Effector CD8-positive, alpha-beta T cell (primary cell): ENCODE data around the gene TMEM129.
A peak's percentile ranks its signal among the peaks of the same experiment; 100 is the strongest.

Experiments used
- DNase-seq: peaks from one replicate; lab custom pipeline; 2025; lab: John Stamatoyannopoulos, UW

Gene TMEM129

DNA sequence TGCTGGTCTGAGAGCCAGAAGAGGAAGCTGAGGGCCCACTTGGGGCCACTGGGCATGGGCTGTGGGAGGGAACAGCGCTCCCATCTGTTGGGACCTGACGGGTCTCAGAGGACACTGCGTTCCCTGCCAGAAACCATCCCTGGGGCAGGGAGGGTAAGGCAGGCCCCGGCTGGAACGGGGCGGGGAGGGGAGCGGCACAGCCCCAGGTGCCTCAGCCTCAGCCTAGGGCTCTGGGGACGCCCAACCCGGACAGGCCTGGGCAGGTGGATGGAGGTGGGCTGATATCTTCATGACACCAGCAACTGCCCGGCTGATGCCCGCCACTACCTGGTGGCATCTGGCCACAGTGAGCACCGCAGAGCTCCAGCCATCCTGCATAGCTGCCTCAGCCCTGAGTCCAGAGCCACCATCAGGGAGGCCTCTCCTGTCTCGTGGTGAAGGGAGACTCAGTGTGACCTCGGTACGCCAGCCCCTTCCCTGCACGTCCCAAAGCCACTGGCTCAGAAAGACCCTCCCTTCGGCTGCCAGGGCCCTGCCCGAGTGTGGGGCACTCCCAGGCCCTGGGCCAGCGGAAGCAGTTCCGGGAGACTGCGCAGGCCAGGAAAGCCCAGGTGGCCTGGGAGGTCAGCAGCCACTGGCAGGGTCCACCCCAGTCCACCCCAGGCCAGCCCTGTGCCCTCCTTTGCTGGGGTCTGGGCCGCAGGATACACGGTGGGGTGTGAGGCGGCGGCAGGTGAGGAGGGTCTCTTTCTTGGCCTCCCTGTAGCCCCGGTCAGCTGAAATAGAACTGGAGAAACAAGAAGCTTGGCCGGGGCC lies 37.4 kb upstream of the TMEM129 start:
- DNase-seq: no peak

DNA sequence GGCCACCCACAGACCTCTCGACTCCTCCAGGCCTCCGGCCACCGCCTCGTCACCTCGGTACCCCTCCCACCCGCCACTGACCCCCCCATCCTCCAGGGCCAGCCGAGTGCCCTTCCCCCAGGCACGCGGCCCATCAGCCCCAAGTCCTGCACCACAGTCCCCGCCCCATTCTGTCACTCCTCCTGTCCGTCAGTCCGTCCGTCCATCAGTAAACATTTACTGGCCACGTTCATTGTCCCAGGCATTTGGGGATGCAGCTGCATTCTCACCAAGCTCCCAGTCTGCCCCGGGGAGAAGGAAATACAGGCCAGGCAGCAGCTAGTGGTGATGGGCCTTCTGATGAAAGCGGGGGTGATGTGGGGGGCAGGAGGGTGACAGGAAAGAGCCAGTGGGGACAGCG lies 36.7 kb upstream of the TMEM129 start:
- no peak for DNase-seq

DNA sequence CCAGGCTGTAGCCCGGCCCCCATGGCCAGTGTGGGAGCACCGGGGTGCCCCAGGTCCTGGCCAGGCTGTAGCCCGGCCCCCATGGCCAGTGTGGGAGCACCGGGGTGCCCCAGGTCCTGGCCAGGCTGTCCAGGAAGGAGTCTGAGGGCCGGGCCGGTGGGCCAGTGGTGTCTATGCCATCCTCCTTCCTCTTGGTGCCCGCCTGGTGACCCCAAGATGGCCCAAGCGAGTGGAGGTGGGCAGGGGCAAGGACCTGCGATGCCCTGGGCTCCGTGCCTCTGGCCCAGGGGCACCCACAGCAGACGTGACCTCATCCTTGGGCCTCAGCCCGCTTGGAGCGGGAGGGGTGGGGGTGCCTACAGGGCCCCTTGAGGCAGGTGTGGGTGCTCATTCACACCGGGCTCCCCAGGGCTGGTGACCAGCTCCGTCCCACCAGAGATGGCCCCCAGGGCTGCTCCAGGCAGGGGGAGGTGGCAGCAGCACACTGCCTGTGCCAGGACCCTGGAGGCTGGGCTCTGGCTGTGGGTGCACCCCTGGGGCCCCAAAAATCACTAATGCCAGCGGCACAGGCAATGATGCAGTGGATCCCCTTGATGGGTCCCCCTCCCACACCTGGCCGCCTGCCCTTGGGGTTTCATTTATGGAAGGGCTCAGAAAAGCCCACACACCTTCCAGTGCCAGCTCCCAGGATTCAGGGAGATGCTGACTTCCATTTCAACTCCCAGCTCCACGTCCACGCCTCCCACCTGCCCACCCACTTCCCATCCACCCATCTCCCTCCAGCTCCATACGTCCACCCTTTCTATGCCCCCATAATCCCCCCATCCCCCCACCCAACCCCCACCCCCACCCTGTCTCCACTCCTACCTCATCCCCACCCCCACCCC lies 36.0 kb upstream of the TMEM129 start:
- DNase-seq: no peak

GRCh38 chr4:1756079-1756478 lies 35.0 kb upstream of the TMEM129 start:
- DNase-seq: no peak

DNA sequence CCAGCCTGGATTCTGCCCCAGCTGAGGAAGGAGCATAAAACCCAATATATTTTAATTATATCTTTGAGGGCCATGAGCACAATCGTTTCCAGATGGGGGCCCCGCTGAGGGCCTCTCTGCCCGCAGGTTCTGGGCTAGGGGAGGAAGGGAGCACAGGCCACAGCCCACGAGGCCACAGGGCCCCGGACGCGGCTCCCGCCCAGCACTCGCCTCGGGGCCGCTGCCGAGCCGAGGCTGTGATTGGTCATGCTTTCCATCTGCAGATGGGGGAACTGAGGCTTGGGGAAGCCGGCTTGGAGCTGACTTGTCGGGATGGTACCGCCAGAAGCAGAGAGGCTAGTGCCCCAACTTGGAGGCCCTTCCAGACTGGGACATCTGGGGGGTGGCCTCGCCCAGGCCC lies 34.2 kb upstream of the TMEM129 start:
- no peak for DNase-seq

GRCh38 chr4:1754336-1754735 lies 33.2 kb upstream of the TMEM129 start:
- no peak for DNase-seq

- DNase-seq: no peak
These were observed 32.7 kb upstream of the TMEM129 start for GRCh38 chr4:1753697-1754311.

DNA sequence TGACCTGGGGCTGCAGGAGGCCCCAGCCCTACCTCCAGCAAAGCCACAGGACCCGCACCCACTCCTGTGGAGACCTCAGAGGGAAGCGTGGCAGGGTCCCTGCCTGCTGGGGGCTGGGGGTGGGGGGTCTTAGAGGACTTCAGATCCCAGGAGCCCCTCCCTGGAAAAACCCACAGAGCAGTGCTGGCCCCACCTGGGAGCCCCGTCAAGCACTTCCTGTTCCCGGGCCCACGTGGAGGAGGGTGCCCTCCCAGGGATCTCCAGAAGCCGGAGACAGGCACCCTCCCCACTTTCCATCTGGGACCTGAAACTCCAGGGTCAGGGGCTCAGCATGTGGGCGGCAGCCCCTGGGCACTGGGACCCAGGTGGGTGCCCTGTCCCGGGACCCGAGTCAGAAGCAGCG lies 32.2 kb upstream of the TMEM129 start:
- no peak for DNase-seq

DNA sequence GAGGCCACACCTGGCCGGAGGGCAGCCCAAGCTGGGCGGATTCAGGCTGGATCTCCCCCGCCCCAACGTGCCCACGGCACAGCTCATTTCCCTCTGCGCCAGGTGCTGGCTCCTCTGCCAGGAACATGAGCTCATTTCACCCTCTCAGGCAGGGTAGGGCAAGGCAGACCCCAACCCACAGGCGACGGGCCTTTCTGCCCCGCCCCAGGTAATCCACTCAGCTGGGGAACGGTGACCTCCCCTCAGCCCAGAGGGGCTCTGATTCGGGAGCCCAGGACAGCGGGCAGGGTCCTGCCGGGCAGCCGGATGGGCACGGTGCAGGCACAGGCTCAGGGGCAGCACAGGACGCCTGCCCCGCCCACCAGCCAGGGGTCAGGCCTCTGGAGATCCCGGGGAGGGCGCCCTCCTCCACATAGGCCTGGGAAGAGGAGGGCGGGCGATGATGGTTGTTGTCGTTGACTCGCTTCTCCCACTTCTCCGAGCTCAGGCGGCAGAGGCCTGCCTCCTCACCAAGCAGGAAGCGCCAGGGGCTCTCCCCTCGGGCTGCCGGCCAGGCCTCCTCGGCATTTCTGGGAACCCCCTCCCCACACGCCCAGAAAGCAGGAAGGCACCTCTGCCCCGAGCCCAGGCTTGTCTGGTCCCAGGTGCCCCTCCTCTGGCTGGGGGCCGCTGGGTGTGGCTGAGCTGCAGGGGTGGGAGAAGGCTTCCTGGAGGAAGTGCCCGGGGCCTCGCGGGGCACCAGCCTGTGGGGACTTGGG lies 31.3 kb upstream of the TMEM129 start:
- DNase-seq: no peak

GRCh38 chr4:1751919-1752283 lies 30.8 kb upstream of the TMEM129 start:
- DNase-seq: no peak

GRCh38 chr4:1751155-1751918 lies 30.2 kb upstream of the TMEM129 start:
- no peak for DNase-seq

DNA sequence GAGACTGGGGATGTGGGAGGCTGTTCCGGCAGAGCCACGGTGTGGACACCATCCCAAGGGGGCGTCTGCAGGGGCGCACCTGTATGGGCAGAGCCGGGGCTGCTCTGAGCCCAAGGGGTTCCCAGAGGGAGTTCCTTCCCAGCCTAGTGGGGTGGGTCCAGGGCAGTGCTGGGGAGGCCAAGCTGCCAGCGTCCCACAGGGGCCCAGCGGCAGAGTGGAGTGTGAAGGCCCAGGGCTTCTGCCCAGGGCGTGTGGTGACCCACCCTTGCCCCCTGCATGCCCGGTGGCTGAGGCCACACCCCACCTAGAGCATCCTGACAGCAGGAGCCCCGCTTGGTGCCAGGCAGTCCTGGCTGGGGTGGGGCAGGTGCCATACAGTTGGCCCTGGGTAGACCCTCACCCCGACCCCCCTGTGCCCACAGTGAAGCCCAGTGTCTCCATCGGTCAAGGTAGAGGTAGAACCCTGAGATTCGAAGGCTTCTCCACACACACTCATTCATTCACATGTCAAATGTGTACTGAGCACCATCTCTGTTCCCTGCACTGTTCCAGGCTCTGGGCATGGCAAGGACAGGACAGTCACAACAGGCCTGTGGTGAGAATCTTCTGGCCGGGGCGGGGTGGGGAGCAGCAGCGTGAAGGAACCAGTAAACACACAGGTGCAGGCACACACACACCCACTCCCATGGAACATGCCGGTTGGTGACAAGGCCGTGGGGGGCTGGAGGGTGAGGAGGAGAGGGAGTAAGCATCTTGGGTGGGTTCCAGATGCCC lies 29.4 kb upstream of the TMEM129 start:
- no peak for DNase-seq

- DNase-seq: no peak
These were observed 28.7 kb upstream of the TMEM129 start for GRCh38 chr4:1749826-1750225.

DNA sequence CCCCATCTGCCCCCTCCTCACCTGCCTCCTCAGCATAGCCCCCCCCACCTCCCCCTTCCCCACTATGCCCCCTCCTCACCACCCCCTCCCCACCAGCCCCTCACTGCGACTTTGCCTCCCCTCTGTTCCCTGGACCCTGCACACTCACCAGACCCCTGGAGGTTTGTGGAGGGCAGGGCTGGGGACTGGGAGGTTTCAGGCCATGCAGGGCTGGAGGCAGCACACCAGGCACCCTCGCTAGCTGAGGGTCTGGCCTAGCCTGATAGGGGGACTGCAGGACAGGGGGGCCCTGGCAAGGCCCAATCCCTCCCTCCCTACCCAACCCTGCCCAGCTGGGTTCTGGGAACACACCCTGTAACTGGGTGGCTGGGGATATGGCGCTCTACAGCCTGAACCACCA lies 28.2 kb upstream of the TMEM129 start:
- DNase-seq: no peak

- peak; percentile 71 for DNase-seq
These were observed 27.4 kb upstream of the TMEM129 start for GRCh38 chr4:1748465-1748995.

- no peak for DNase-seq
These were observed 26.5 kb upstream of the TMEM129 start for GRCh38 chr4:1747603-1747967.

DNA sequence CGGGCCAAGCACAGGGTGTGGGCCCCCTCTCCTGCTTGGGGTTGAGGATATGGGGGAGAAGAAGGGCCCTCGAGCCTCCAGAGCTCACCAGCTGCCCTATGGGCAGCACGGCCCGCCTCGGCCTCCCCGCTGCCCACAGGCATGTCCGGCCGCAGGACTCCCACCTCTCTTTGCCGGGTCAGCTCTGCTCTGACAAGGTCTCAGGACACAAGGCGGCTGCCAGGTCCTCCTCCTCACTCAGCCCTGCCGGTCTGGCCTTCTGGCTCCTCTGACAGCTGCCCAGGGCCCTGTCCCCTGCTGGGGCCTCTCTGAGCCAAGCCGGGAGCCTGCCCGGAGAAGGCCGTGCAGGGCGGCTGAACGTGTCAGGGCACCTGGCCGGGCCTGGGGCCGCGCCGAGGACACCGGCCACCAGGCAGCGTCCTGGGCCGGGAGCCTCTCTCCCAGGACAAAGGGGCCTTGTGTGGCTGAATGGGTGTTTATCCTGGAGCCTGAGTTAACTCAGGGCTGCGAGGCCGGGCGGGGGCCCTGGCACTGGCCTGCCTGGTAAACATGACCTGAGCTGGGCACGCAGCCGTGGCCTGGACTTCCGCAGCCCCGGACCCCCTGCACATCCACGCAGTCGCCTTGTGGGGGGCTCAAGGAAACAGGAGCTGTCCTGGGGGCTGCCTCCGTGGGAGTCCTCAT lies 25.9 kb upstream of the TMEM129 start:
- DNase-seq: no peak

- DNase-seq: peak; percentile 74
These were observed 25.2 kb upstream of the TMEM129 start for GRCh38 chr4:1746265-1746691.

- no peak for DNase-seq
These were observed 24.6 kb upstream of the TMEM129 start for GRCh38 chr4:1745697-1746096.

DNA sequence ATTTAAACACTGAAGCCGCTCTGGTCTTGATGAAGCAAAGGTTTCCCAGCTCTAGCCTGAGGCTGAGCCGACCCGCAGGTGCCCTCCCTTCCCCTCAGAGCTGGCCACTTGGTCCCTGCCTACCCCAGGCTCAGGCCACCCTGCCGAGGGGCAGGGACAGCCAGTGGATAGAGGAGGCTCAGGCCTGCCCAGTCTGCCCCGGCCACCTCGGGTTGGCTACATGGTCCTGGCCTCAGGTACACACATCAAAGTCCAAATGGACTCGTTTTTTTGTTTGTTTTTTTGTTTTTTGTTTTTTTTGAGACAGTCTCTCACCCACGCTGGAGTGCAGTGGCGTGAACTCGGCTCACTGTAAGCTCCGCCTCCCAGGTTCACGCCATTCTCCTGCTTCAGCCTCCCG lies 24.0 kb upstream of the TMEM129 start:
- DNase-seq: no peak
